ENCODE measurements around the gene LMNTD2.

LMNTD2 gene

DNA sequence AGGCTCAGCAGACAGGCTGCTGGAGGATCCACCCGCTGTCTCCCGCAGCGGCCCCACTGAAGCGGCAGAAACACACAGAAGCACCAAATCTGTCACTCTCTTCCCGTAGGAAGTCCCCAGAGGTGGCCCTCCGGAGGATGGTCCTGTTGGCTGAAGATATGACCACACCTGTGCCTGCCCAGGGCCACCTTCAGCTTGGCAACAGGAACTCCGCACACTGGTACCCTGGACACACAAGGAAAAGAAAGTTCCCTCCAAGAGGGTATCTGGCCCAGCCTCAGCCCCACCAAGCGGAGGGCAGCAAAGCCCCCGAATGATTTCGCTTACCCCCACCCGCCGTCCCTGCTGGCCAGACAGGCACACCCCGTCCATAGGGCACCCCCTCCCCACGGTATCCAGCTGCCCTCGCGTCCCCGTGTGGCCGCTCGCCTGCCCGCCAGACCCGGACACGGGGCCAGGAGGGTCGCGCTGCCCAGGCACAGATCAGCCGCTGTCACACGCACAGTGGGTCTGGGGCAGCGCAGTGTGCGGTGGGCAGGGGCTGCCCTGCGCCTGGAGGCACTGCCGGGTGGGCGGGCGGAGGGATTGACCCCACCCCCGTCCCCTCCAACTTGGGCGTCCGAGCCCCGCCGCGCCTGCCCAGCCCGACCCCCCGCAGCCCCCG, 7.2 kb upstream of the LMNTD2 start:
- no peak for DNase-seq

DNA sequence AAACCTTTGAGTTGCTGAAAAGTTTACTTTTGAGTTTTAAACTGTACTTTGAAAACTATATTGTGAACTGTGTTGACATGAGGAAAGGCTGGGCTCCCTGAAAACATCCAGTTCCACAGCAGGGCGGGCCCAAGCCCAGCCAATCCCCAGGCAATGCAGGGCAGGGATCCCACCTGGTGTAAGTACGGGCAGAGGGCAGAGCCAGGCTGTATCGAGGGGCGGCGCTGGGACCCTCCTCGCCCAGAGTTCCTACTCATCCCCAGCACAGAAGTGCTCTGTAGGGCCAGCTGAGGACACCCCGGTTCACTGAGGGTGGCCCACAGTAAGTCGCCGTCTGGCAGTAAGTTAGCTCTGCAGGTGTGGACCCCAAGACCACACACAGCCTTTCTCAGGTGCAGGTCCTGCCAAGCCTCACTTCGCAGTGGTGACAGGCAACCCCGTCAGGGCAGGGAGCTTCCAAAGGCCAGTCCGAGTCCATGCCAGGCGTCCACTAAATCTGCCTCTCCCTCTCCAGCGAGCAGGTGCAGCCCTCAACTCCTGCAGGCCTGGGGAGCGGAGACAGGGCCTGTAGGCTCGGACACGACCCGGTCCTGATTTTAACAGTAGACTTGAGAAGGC, 6.6 kb upstream of the LMNTD2 start:
- DNase-seq = no peak

- no peak for DNase-seq
These were observed 5.5 kb upstream of the LMNTD2 start for GRCh38 chr11:565921-566509.

DNA sequence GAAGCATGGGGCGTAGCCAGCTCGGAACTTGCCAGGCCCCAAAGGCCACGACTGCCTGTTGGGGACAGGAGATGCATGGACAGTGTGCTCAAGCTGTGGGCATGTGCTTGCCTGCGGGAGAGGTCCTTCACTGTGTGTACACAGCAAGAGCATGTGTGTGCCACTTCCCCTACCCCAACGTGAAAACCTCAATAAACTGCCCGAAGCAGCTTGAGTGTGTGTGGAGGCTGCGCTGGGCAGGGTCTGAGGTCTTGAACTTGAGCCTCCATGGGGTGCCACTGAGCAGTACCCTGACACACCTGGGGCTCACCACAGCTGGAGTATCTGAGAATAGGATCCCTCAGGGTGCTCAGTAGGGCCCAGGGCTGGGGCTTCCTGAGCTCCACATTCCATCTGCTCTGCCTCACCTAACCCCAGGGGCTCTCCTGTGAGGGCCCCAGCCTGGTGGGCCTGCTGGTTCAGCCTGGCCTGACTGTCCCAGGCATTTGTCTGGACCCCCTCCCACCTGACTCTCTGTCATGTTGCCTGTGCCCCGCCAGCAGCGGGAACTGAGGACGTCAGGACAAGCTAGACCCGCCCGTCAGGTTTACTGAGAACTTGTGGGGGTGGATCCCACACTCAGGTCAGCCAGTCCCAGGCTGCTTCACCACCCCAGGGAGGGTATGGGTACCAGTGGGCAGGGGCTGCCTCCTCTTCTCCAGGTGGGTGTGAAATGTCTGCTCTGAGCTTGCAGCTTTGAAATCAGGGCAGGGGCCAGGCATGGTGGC, 3.5 kb upstream of the LMNTD2 start:
- no peak for DNase-seq

DNA sequence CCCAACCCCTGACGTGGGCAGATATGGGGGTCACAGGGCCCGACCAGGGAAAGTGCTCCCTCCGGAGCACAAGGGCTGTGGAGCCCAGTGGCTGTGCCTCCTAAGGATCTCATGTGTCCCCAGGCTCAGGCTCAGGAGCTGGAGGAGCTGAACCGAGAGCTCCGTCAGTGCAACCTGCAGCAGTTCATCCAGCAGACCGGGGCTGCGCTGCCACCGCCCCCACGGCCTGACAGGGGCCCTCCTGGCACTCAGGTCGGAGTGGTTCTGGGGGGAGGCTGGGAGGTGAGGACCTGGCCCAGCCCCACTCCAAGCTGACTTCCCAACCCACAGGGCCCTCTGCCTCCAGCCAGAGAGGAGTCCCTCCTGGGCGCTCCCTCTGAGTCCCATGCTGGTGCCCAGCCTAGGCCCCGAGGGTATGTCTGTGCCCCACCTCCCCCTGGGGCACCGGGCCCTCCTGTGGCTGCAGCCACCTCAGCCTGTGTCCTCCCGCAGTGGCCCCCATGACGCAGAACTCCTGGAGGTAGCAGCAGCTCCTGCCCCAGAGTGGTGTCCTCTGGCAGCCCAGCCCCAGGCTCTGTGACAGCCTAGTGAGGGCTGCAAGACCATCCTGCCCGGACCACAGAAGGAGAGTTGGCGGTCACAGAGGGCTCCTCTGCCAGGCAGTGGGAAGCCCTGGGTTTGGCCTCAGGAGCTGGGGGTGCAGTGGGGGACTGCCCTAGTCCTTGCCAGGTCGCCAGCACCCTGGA, 2.7 kb upstream of the LMNTD2 start:
- DNase-seq = no peak

GRCh38 chr11:562046-562645, 1.6 kb upstream of the LMNTD2 start:
- no peak for DNase-seq

GRCh38 chr11:561148-562003, 838 bp upstream of the LMNTD2 start:
- DNase-seq = no peak

DNA sequence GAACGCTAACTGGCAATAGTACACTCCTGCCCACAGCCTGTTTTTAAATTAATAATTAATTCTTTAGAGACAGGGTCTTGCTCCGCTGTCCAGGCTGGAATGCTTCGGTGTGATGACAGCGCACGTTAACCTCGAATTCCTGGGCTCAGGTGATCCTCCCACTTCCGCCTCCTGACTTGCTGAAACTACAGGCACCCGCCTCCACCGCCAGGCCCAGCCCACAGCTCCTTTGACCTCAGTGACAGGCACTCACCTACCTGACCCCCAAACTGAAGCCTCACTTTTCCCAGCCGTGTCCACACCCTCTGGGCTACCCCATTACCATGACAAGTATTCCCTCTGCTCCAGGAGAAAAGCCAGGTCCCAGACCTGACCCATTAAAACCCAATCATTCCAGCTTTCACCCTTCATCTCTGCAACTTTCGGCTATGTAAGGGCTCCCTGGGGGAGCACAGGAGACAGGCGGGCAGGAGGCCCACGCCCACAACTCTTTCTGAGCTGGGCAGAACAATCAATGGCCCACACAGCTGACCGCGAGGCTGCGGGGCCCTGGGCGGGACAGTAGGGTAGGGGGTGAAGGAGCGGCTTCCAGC, 730 bp downstream of the LMNTD2 start:
- no peak for DNase-seq

DNA sequence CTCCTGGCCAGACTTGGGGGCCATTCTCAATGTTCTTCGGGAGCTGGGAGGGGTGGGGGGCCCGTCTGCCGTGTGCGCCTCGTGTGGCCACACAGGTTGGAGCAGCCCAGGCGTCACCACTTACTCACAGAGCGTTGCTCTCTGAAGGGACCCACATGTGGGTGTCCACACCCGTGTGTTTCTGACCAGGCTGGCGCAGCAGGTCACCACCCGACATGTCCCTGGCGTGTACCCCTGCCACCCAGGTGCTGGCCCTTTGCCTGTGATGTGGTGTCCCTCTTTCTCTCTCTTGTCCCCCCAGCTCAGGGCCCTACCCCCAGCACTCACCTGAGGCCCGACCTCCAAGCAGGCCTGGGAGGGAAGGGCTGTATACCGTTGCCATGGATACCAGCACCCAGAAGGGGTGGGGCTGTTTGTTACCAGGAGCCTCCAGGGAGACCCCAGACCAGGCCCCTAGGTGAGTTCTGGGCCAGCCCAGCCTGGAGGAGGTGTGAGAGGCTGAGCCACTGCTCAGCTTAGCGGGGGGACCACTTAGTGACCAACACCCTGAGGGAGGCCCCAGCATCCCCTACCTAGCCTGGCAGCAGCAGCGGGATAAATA, 1.4 kb downstream of the LMNTD2 start:
- no peak for DNase-seq

- DNase-seq = no peak
These were observed 2.0 kb downstream of the LMNTD2 start for GRCh38 chr11:558503-558902.

DNA sequence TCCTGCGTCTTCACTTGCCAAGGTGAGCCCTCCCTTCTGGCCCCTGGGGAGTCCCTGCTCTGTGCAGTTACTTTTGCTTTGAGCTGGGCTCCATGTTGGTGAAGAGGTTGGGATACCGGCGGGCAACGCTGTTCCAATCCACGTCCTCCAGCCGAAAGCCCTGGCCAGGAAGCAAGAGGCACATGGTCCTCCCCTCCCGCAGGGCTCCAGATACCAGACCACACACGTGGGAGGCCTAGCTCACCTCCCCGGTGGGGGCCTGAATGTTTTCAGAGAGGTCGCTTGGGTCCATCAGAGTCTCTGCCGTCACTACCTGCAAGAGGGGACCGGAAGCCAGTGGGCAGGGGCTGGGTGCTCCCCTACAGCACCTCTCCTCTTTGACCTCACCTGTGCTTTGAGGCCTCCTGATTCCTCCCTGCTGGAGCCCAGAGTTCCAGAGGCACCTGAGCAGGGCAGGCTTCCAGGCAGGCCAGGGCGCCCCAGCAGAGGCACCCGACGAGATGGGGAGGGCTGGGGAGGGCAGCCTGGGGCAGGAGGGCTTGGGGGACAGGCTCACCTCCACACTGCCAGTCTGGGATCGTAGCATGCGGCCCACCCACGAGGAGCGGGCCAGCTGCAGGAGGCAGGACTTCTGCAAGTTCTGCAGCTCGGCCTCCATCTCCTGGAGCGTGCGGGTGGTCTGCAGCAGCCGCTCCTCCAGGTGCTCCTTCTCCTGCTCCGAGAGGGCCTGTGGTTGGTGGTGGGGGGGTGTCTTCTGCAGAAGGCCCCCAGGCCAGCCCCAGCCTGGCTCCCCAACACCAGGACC, 3.0 kb downstream of the LMNTD2 start:
- no peak for DNase-seq

- DNase-seq = no peak
These were observed 3.8 kb downstream of the LMNTD2 start for GRCh38 chr11:556662-557256.

- DNase-seq = no peak
These were observed 4.5 kb downstream of the LMNTD2 start for GRCh38 chr11:555780-556661.

GRCh38 chr11:555227-555779, 5.2 kb downstream of the LMNTD2 start:
- DNase-seq = no peak

GRCh38 chr11:554428-555226, 5.9 kb downstream of the LMNTD2 start:
- DNase-seq = peak; percentile 21 to 36

DNA sequence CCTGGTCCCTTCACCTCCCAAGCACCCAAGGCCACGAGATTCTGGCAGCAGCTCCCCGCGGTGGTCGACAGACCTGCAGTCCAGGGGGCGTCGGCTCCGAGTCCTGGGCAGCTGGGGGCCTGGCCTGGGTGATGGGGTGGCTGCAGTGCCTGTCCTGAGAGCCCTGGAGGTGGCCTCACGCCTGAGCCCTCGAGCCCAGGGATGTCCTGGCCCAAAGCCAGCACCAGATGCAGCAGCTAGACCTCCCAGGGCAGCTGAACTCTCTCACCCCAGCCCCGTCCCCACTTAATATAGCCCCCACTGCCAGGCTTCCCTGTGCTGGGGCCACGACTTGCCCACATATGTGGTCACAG, 6.6 kb downstream of the LMNTD2 start:
- DNase-seq = no peak
